Measurements from ENCODE around the gene CIPC.

The CIPC gene

DNA sequence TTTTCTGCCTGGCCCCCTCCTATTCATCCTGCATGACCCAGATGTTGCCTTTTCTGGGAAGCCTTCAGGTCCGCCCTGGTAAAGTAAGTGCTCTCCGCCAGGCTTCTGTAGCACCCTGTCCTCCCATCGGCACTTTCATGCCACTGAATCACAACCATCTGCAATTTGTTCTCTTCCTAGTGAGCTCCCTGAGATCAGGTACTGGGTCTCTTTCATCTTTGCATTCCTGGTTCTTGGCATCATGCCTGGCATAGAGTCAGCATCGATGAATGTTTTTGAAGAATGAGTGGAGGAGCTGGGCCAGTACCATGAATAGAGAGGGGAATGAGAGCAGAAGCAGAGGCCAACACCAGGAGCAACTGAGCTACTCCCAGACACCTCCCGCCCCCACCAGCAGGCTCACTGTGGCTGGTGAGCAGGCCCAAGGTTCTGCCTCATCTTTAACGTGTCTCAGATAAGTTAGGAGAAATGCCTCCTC lies 30.4 kb downstream of the CIPC start:
- DNase-seq, result no peak

DNA sequence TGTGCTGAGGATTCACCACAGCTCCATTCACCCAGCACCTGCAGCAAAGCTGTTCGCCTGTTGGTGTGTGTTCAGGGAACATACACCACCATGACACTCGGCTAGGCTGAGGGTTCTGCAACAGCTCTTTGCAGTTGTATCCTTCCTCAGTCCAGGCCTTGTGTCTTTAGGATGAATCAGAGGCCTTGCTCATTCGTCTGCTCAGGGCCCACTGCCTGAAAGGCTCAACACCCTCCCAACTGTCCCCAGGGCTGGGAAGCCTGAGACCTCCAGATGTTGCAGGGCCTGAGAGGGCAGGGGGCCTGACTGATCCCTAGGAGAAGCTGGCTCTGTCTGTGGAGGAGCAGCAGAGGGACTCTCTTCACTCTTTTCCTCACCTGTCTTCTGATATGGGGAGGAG lies 32.3 kb downstream of the CIPC start:
- no peak for DNase-seq

DNA sequence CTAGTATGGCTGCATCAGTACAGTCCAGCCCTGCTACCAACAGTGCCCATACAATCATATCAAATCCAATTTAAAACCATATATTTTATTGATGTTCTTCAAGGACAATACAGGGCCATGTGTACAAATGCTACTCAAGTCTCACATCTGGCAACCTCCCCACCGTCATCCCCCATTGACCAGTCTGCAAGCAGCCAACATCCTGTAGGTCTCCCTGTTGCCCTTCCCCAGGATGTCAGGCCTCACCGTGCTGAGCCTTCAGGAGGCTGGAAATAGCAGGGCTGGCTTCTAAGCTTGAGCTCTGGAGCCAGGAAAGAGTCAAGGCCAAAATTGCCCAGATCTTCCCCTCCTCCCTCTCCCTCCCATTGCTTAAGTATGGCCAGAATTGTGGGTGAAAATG lies 33.1 kb downstream of the CIPC start:
- DNase-seq, result no peak

DNA sequence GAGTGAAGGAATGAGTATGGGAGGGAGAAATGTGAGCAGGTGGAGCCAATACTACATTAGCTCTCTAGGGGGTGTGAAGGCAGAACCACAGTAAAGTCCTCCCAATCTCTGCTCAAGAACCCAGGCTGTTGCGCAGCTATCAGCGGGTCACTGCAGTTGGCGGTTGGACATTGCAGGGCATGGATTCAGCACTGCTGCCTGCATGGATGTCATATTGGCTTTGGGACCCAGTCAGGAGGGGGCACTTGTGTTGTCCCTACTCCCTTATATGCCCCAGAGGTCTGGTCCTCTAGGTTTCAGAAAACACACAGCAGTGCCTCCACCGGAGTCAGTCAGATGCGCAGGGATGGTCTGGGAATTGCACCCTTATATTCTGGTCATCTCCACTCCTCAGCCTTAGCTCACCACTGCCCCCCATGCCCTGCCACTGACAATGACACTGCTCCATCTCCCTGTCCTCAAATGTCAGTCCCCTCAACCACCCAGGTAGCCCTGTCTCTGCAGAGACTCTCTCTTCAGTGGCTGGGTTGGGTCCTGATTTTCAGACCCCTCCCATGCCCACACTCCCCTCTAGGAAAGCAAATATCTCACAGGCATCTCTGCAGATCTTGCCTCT lies 33.9 kb downstream of the CIPC start:
- DNase-seq, result no peak

DNA sequence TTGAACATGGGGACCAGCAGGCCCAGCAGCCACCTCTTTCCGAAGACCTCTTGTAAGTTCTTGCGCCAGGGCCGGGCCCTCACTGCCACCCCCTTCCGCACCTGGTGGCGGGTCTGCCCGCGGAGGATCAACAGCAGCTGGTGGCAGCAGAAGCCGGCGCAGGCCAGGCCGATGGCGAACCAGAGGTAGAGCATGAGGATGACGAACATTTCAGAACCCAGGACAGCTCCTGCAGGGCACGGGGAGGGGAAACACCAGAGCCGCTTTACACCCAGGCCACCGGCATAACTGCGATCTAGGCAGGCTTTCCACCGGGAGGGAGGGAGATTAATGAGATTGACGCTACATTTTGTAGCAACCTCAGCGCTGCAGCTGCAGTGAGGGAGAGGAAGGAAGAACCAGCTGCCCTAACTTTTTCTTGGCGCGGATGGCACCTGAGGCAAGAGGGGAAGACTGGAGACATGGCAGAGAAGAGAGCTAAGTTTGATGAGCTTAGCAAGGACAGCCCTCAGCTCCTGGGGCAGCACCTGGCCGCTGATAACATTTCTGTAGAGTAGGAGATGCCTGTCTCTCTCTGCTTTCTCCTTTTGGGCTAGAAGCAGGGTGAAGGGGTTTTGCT lies 35.8 kb downstream of the CIPC start:
- peak; percentile 30 for DNase-seq

DNA sequence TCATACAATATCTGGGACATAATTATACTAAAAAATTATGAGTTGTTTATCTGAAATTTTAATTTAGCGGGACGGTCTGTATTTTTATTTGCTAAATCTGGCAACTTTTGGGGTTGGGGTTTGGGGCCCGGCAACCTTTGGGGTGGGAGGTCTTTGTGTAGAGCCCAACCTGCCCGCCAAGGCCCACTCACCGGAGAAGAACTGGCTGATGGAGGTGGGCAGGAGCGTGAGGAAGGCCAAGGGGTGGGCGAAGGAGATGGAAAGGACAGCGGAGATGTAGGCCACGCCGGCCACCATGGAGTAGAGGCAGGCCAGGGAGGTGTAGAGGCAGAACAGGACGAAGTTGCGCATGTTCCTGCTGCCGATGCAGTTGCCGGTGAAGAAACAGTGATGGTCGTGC lies 41.0 kb downstream of the CIPC start:
- no peak for DNase-seq

DNA sequence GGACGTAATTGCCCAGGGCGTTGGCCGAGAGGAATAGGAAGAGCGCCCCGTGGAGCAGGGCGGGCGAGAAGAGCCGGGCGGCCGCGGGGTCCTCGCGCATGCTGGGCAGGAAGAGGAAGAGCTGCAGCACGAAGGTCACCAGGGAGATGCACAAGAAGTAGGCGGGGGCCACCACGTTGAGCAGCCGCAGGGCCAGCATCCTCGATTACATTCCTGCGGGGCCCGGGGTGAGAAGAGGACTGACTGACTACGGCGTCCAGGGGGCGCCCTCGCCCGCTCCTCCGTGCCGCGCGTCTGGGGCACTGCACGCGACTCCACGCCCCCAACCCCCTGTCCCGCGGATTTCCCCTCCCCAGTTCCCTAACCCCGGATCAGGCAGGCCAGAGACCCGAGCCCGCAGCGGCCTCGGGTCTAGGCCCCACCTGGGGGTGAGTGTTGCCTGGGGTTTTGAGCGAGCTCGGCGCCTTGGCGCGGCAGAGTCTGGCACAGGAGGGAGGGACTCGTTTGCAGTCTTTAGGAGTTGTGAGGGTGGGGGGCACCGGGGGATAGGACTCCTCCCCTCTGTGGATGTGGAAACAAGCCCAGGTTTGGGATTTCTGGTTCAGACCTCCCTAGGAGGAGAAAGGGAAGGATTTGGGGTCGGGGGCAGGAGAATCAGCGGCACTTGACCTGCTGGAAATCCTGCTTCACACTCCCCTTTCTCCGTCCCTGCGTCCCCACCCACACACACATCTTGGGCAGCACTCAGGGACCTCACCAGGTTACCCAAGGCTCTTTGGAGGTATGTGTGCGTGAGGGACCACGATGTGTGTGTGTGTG lies 41.7 kb downstream of the CIPC start:
- DNase-seq, result peak; percentile 14

DNA sequence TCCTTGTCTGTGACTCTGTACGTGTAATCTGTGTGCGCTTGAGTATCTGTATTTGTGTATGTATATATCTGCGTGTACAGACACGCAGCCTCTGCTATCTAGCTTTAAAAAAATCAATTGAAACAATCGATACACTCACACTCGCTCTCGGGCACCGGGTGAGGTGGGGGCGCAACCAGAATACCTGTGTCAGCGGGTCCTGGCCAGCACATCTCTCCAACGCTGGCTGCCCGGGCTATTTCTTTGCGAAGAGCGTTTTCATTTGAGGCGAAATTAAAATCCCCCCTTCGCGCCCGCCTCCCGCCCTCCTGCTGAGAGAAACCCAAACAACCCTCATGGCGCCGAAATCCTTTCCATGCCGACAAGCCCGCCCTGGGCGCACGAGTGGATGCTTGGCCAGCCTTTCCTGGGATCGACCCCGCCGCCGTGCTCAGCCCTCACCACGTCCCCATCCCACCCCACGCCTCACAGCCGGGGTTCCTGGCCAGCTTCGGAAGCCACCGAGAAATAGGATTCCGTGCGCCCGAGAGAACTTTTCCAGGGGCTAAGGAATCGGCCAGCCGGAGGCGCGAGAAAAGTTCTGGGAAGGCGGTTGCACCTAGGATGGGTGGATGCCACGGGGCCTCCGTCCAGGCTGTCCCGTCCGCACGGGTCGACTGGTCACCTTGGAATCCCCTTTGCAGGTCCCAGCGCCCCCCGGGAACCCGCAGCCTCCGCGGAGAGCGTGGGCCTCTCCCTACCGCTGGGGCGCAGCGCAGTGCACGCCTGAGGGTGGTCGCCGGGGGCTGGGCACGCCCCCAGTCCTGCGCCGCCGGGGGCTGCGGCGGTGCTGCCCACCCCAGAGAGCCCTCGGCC lies 42.5 kb downstream of the CIPC start:
- no peak for DNase-seq

DNA sequence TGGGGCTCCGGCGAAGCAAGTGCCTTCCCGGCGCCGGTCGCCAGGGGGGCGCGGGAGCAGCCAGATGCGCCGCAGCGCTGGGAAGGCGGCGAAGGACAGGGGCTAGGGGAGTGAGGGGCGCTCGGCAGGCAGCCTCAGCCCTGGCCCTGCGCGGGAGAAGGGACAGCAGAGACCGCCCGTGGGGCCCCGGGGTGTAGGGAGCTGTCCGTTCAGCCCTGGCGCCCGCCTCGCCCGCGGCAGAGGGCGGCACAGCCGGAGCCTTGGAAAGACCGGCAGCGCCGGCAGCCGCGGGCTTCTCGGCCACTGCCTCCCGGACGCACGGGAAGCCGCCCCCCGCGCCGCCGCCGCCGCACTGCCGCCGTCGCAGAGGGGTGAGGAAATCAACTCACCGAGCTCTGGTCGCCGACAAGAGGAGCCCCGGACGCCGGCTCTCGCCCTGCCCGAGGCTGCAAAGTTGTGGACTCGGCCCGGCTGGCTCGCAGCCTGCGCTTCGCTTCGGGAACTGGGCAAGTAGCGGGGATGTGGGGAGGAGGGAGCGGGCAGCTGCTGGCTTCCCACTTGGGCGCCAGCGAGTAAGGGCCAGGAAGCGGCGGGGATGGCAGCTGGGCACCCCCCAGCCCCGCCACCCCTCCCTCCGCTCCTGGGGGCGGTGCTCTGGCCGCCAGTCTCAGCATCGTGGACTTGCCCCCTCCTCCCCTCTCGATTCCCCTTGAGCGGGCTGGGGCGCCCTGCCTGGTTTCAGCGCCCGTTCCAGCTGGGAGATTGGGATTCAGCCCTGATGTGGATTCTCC lies 43.4 kb downstream of the CIPC start, which contains the start of gene ZDHHC22:
Gene ZDHHC22 (minus strand): TSS at position 578 of the 791 bp plus-strand sequence. CDS start 2,053 bp downstream, outside the sequence.
- DNase-seq, result no peak

DNA sequence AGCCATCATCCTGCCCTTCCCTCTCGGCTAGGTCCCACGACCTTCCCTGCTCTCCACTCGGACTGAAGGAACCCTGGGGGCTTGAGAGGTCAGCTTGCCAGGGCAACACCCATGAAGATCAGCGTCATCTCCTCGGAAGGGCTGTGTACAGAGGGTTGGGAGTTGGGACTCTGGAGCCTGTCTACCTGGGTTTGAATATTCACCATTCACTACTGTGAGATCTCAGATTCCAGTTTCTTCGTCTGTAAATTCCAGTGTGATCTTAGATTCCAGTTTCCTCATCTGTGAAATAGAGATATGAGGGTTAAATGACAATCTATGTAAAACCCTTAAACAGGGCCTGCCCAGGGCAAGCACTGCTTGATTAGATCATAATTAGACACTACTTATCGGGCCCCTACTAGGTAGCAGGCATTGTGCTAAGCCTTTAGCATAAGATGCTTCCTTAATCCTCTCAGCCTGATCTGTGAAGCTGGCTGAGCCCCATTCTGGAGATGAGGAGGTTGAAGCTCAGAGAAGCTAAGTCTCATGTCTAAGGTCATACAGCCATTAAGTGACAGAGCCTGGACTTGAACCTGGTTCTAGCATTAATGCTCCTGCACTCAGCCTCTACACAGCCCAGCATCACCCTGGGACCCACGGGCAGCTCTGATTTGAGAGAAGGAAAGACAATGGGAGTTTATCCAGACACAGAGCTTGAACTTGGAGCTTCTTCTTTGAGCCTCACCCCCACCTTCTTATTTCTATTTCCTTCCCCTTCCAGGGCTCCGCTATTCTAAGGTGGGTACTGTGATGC lies 44.1 kb downstream of the CIPC start:
- DNase-seq, result no peak

DNA sequence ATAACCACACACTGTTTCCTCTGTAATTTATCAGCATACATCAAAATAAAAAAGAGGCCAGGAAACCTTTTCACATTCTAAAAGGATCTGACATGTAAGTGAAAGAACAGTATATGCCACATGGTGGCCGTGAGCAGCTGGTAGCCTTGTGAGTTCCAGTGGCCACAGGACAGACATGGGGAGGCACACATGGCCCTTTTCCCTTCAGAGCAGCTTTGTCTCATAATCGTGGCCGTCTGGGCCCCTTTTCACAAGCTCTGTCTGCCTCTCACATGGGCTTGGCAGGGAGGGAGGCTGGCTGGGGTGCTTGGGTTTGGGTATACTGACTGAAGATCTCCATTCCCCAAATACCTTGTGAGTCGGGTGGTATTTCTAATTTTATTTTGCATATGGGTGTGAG lies 45.0 kb downstream of the CIPC start:
- no peak for DNase-seq

DNA sequence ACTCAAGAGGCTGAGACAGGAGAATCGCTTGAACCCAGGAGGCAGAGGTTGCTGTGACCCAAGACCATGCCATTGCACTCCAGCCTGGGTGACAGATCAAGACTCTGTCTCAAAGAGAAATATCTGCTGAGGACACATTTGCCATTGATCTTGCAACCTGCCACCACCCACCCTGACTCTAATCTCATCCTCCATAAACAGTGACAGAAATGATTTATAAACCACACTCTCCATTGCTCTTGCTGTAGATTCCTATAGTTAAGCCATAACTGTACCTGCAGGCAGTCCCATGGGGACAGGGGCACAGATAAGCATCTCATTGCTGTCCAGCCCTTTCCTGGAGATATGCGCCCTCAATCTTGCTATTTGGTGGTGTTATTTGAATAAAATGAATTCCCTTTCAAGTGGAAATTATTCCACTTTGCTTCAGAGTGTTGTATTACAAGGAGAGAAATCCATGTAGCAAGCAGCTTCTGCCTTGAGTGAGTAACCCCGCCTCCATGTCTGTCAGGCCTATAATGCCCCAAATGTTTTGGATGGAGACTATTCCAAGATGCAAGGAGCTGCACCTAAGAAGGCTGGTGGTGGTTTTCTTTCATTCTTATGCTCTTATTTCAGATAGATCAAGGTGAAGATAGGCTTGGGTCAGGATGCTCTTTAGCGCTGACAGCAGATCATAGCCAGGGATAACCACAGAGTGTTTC lies 46.5 kb downstream of the CIPC start:
- DNase-seq, result no peak

DNA sequence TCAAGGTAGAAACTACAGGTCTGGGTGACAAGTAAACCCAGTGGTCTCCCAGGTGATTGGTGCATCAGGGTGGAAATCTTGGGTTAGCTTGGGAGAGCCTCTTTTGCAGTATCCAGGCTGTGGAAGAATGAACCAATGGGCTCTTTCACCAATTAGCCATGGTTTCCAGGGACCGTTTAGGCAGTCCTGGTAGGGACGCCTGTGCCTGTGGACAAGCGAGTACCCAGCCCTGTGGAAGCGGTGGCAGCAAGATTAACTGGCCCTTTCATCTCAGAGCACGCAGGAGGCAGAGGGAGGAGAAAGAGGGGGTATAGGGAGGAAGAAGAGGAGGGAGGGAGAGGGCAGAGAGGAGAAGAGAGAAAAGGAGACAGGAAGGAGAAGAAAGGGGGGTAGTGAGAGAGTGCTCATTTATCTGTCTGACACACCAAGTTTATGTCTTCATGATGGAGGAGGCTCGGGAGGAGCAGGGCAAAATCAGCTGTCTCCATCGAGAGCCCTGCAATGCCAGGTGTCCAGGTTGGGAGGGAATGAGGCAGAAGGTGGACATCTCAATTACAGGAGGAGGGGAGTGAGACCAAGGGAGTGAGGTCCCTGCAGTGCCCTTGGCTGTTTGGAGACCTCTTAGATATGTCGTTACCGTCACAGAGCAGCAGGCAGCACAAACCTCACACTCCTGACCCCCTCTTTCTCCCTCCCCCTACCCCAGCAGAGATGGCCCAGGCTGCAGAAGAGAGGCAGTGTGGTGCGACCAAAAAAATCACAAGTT lies 48.1 kb downstream of the CIPC start:
- DNase-seq, result no peak

DNA sequence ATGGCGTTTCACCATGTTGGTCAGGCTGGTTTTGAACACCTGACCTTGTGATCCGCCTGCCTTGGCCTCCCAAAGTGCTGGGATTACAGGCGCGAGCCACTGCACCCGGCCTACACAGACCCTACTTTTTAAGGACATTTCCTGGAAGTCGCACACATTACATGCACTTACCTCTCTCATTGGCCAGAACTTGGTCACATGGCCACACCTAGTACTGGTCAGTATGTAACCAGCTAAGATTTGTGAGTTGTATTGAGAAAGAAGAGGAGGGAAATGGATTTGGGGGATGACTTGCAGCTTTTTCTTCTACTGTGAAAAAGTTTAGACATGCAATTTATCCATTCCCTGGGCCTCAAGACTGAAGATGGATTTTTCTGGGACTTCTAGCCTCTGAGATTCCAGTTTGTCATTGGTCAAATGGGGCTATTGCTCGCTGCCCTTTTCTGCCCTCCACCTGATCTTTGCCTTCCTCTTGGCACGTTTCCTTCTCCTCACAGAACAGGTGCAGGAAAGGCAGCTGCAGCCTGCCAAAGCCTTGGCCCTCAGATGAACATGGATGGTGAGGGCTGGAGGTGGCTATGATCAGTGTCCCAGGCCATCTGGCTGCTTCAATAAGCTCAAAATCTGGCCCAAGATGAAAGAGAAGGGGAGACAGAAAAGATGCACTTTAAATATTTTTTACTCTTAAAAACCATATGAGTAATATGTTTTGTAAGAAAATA lies 50.6 kb downstream of the CIPC start:
- no peak for DNase-seq

DNA sequence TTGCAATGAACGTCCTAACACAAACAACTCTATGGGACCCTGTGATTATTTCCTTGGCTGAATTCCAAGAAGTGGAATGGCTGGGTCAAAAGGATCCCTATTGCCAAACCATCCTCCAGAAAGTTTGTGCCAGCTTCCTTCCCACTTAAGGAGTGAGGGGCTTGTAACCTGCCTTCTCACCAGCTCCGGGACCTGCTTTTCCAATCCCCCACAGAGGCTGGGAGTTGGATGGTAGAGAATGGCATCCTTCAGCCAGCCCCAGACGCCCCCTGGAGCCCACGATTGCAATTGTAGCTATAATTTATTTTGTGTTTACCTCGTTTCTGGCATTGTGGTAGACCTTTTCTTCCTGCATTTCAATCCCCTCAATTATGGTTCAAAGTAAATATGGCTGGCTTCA lies 53.2 kb downstream of the CIPC start:
- DNase-seq, result no peak

DNA sequence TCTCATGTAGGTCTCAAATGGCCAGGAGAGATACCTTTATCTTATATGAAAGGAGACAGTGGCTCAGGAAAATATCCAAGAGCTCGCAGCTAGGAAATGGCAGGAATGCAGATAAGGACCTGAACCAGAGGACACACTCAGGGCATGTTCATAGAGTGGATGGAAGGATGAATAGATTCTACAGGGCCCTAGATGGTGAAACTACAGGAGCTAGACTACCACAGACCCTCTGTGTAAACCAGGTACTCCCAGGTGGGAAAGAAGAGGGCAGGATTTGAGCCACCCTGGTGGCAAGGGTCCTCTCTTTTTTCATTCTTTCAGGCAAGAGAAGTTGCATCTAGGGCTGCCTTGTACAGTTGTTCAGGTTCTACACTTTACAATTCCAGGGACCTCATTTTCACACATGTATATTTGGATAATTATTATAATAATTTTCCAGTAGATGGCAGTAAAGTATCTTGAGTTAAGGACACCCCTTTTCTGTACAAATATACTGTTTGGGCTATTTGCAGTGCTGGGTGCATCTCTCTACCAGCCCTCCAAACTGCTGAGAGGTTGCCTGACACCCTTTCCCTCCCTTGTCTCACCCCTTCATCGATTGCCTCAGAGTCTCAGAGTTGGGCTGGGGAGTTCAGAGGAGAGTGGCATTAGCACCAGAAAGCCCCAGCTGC lies 54.0 kb downstream of the CIPC start:
- no peak for DNase-seq

DNA sequence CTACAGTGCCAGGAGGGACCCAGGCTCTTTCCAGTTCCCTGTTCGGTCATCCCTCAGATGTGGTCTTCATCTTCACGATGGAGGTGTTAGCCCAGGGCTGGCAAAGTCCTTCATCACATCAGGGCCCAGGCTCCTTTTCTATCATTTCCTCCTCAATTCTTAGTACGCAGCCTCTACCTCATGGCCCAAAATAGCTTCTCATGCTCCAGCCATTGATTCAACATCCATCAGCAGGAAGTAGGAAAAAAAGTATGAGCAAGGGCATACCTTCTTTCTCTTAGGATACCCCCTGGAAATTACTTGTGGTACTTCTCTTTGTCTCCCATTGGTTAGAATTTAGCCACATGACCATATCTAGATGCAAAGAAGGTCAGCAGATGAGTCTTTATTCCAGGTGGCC lies 55.7 kb downstream of the CIPC start:
- DNase-seq, result no peak

DNA sequence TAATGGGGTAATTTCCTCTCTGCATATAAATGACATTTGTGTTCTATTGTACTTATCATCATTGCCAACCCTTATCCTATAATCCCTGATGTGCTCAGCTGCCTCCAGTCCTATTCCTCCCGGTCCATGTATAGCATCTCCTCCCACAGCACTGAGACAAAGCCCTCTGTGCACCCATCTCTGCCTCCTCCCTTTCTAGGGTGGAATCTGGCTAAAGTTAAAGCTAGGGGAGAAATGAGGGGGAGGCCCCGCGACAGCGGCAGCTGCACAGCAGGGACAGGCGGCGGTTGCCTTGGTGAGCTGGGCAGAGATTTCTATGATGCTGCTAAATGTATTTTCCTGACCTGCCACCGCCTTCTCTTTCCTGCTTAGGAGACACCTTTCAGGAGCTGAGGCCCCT lies 56.4 kb downstream of the CIPC start:
- no peak for DNase-seq

DNA sequence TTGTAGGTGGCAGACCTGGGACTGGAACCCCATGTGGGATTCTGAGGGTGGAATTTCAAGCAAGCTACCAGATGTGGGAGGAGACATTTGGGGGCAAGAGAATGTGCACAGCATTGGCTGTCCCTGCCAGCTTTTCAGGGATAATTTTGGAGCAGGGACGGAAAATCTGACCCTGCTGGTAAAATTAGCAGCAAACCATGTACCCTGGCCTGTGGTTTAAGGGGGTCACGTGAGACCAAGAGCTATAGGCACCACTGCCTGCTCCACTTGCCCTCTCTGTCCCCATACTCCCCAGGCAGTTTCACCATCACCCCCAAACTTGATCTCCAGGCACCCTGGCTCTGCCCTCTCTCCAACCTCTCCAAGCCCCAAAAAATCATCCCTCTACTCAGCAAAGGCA lies 57.0 kb downstream of the CIPC start:
- DNase-seq, result no peak
